BLaER1 treated with 17β-estradiol and CSF1 and Interleukin-3, amounts not matched to agents 10 nM and 100 nM (cell line): ENCODE data around the gene CCDC85B.

Experiments used
- H3K27ac ChIP-seq, 11 experiments: shearing (Covaris generic); formaldehyde crosslinking; 2 replicates each; pipeline ENCODE4 v1.8.1; 2022
- H3K27me3 ChIP-seq, 11 experiments: shearing (Covaris generic); formaldehyde crosslinking; 2 replicates each; pipeline ENCODE4 v1.8.1; 2022
- H3K36me3 ChIP-seq, 11 experiments: shearing (Covaris generic); formaldehyde crosslinking; 2 replicates each; pipeline ENCODE4 v1.8.1; 2022
- H3K4me1 ChIP-seq, 10 experiments: shearing (Covaris generic); formaldehyde crosslinking; 2 replicates each; pipeline ENCODE4 v1.8.1; 2022
- H3K4me2 ChIP-seq, 11 experiments: shearing (Covaris generic); formaldehyde crosslinking; 2 replicates each; pipeline ENCODE4 v1.8.1; 2022
- H3K4me3 ChIP-seq, 10 experiments: shearing (Covaris generic); formaldehyde crosslinking; 2 replicates each; pipeline ENCODE4 v1.8.1; 2022
- H3K9ac ChIP-seq, 11 experiments: shearing (Covaris generic); formaldehyde crosslinking; 2 replicates each; pipeline ENCODE4 v1.8.1; 2022
- H3K9me3 ChIP-seq, 11 experiments: shearing (Covaris generic); formaldehyde crosslinking; replicated peaks in 1 of 11; 2 replicates each; pipeline ENCODE4 v1.8.1; 2022
- H4K20me1 ChIP-seq, 11 experiments: shearing (Covaris generic); formaldehyde crosslinking; 2 replicates each; pipeline ENCODE4 v1.8.1; 2022
- Cebpa-rat ChIP-seq, 11 experiments: shearing (Covaris generic); IDR thresholded peaks; 2 replicates each; pipeline ENCODE4 v1.8.1; 2022

The CCDC85B gene

GRCh38 chr11:65900125-65900898, 9.8 kb downstream of the CCDC85B start, which contains the start of gene FOSL1:
Gene FOSL1 (minus strand): TSS chr11:65900388. CDS start chr11:65900339, 49 bp downstream.
- peak within 1 kb of the TSS; percentile 85 to 99 (median 92) for H3K4me2 ChIP-seq
- H3K9me3 ChIP-seq, result no peaks in the 10 kb centered on the region
- peaks cover 37 to 62% (median 50%) of the 10 kb centered on the region in 10 experiments for H3K4me1 ChIP-seq
- peak within 1 kb of the TSS; percentile 66 to 93 (median 77) for H3K4me3 ChIP-seq
- H4K20me1 ChIP-seq, result peaks cover 0 to 37% (median 5%) of the 10 kb centered on the region in 11 experiments; a peak in 8 of 22 replicates
- TF ChIP-seq Cebpa-rat (IDR thresholded peaks at IDR 0.05), result no peak
- peaks cover 0 to 55% (median 51%) of the 10 kb centered on the region in 11 experiments; a peak in 19 of 22 replicates for H3K27me3 ChIP-seq
- H3K27ac ChIP-seq, result peak within 1 kb of the TSS; percentile 71 to 85 (median 82)
- peaks cover 0 to 32% (median 3%) of the 10 kb centered on the region in 11 experiments; a peak in 12 of 22 replicates for H3K36me3 ChIP-seq
- H3K9ac ChIP-seq, result peak within 1 kb of the TSS; percentile 64 to 91 (median 83)

DNA sequence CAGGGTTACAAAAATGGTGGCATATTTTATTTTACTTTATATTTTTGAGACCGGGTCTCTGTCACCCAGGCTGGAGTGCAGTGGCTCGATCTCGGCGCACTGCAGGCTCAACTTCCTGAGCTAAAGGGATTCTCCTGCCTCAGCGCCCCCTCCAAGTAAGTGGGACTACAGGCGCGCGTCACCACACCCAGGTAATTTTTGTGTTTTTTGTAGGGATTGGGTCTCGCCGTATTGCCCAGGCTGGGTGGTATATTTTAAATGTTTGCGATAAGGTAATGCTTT, 10.4 kb downstream of the CCDC85B start:
- H3K36me3 ChIP-seq, result peaks cover 0 to 26% (median 0%) of the 10 kb centered on the region in 11 experiments; a peak in 12 of 22 replicates
- peak overlapping the region in 5 of 10 experiments; percentile 70 to 93 (median 77); a peak in 8 of 20 replicates for H3K4me3 ChIP-seq
- H4K20me1 ChIP-seq, result peaks cover 0 to 32% (median 5%) of the 10 kb centered on the region in 11 experiments; a peak in 8 of 22 replicates
- peaks cover 0 to 55% (median 51%) of the 10 kb centered on the region in 11 experiments; a peak in 19 of 22 replicates for H3K27me3 ChIP-seq
- H3K4me1 ChIP-seq, result peaks cover 34 to 57% (median 45%) of the 10 kb centered on the region in 10 experiments
- peak overlapping the region; percentile 85 to 99 (median 92) for H3K4me2 ChIP-seq
- no peak overlapping the region; a peak in 1 of 22 replicates for H3K9ac ChIP-seq
- H3K27ac ChIP-seq, result peak overlapping the region in 1 of 11 experiments; percentile 85; a peak in 1 of 22 replicates
- no peak for TF ChIP-seq Cebpa-rat (IDR thresholded peaks at IDR 0.05)
- no peaks in the 10 kb centered on the region for H3K9me3 ChIP-seq

- Histone ChIP-seq H3K27ac (no peak overlapping the region), H3K4me3 (no peak overlapping the region), H3K4me2 (peak overlapping the region in 9 of 11 experiments; percentile 38 to 79 (median 52); a peak in 18 of 22 replicates), H3K9me3 (no peaks in the 10 kb centered on the region), H3K4me1 (peaks cover 26 to 46% (median 38%) of the 10 kb centered on the region in 10 experiments), H3K36me3 (peaks cover 0 to 5% (median 0%) of the 10 kb centered on the region in 11 experiments; a peak in 1 of 22 replicates), H4K20me1 (peaks cover 0 to 10% (median 0%) of the 10 kb centered on the region in 11 experiments; a peak in 3 of 22 replicates), H3K9ac (peak overlapping the region in 4 of 11 experiments; percentile 0 to 18 (median 9); a peak in 2 of 22 replicates), H3K27me3 (peaks cover 0 to 42% (median 39%) of the 10 kb centered on the region in 11 experiments; a peak in 19 of 22 replicates)
- no peak for TF ChIP-seq Cebpa-rat (IDR thresholded peaks at IDR 0.05)
Observed at GRCh38 chr11:65903068-65903481, 12.6 kb downstream of the CCDC85B start.

DNA sequence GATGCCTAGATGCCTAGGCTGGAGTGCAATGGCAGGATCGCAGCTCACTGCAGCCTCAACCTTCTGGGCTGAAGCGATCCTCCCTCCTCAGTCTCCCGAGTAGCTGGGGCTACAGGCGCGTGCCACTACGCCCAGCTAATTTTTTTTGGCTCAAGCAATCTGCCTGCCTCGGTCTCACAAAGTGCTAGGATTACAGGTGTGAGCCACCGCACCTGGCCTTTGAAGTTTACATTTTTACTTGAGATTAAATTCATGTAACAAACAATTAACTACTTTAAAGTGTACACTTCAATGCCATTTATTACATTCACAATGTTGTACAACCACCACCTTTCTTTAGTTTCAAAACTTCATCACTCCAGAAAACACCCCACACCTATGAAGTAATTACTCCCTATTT, 13.2 kb downstream of the CCDC85B start:
- H3K27ac ChIP-seq, result no peak overlapping the region
- no peak for TF ChIP-seq Cebpa-rat (IDR thresholded peaks at IDR 0.05)

GRCh38 chr11:65906602-65907001, 16.1 kb downstream of the CCDC85B start:
- Histone ChIP-seq H3K27ac (no peak overlapping the region), H3K9me3 (no peaks in the 10 kb centered on the region), H3K4me1 (peaks cover 14 to 47% (median 38%) of the 10 kb centered on the region in 10 experiments), H3K36me3 (no peaks in the 10 kb centered on the region), H3K27me3 (peaks cover 0 to 7% (median 4%) of the 10 kb centered on the region in 11 experiments; a peak in 9 of 22 replicates), H3K9ac (no peak overlapping the region), H3K4me2 (no peak overlapping the region), H3K4me3 (no peak overlapping the region), H4K20me1 (no peaks in the 10 kb centered on the region)
- TF ChIP-seq Cebpa-rat (IDR thresholded peaks at IDR 0.05), result no peak

More for the DNA sequence above, 13.2 kb downstream of the CCDC85B start:
- Histone ChIP-seq H3K4me3 (no peak overlapping the region), H3K4me2 (peak overlapping the region in 6 of 11 experiments; percentile 38 to 79 (median 60); a peak in 7 of 22 replicates), H3K27me3 (peaks cover 0 to 36% (median 33%) of the 10 kb centered on the region in 11 experiments; a peak in 19 of 22 replicates), H3K36me3 (no peaks in the 10 kb centered on the region), H3K9ac (0 out of 22 replicates have a peak overlapping the region, but pooled peaks of 1 of the 11 experiments have one; percentile 18), H3K4me1 (peaks cover 19 to 46% (median 33%) of the 10 kb centered on the region in 10 experiments), H4K20me1 (peaks cover 0 to 4% (median 0%) of the 10 kb centered on the region in 11 experiments; a peak in 2 of 22 replicates), H3K9me3 (no peaks in the 10 kb centered on the region)

- Histone ChIP-seq H3K36me3 (no peaks in the 10 kb centered on the region), H3K9ac (no peak overlapping the region), H3K4me2 (no peak overlapping the region), H3K4me1 (peaks cover 14 to 50% (median 42%) of the 10 kb centered on the region in 10 experiments), H3K27me3 (no peaks in the 10 kb centered on the region), H3K9me3 (no peaks in the 10 kb centered on the region), H3K4me3 (no peak overlapping the region), H4K20me1 (no peaks in the 10 kb centered on the region), H3K27ac (no peak overlapping the region)
- TF ChIP-seq Cebpa-rat (IDR thresholded peaks at IDR 0.05), result no peak
Observed at GRCh38 chr11:65907878-65908277, 17.4 kb downstream of the CCDC85B start.

GRCh38 chr11:65911682-65912568, 21.5 kb downstream of the CCDC85B start:
- Histone ChIP-seq H3K9me3 (no peaks in the 10 kb centered on the region), H3K4me2 (peak overlapping the region; percentile 63 to 83 (median 75)), H3K27me3 (no peaks in the 10 kb centered on the region), H3K4me1 (peaks cover 39 to 73% (median 61%) of the 10 kb centered on the region in 10 experiments), H3K4me3 (no peak overlapping the region), H4K20me1 (peaks cover 0 to 22% (median 13%) of the 10 kb centered on the region in 11 experiments; a peak in 12 of 22 replicates), H3K9ac (peak overlapping the region in 8 of 11 experiments; percentile 3 to 42 (median 20); a peak in 9 of 22 replicates), H3K27ac (peak overlapping the region in 6 of 11 experiments; percentile 15 to 58 (median 44); a peak in 8 of 22 replicates), H3K36me3 (0 out of 22 replicates have a peak, but pooled peaks cover 0 to 1% (median 0%) of the 10 kb centered on the region in 11 experiments)
- TF ChIP-seq Cebpa-rat (IDR thresholded peaks at IDR 0.05), result no peak

GRCh38 chr11:65912845-65913244, 22.4 kb downstream of the CCDC85B start:
- H3K27me3 ChIP-seq, result no peaks in the 10 kb centered on the region
- peaks cover 0 to 10% (median 0%) of the 10 kb centered on the region in 11 experiments; a peak in 2 of 22 replicates for H3K36me3 ChIP-seq
- no peak overlapping the region for H3K4me3 ChIP-seq
- peaks cover 48 to 82% (median 70%) of the 10 kb centered on the region in 10 experiments for H3K4me1 ChIP-seq
- no peak overlapping the region for H3K9ac ChIP-seq
- no peak overlapping the region for H3K27ac ChIP-seq
- H3K9me3 ChIP-seq, result no peaks in the 10 kb centered on the region
- peaks cover 0 to 28% (median 18%) of the 10 kb centered on the region in 11 experiments; a peak in 12 of 22 replicates for H4K20me1 ChIP-seq
- TF ChIP-seq Cebpa-rat (IDR thresholded peaks at IDR 0.05), result no peak
- peak overlapping the region in 6 of 11 experiments; percentile 8 to 76 (median 71); a peak in 6 of 22 replicates for H3K4me2 ChIP-seq
